ENCODE measurements around the gene GLT1D1.

GLT1D1 gene

GRCh38 chr12:128916425-128916824 lies 63.1 kb downstream of the GLT1D1 start:
- no peak for DNase-seq

GRCh38 chr12:128918481-128919260 lies 65.4 kb downstream of the GLT1D1 start:
- no peak for DNase-seq

GRCh38 chr12:128920468-128920867 lies 67.2 kb downstream of the GLT1D1 start:
- DNase-seq: no peak

GRCh38 chr12:128928361-128928760 lies 75.1 kb downstream of the GLT1D1 start:
- DNase-seq: no peak

- DNase-seq: no peak
Observed at GRCh38 chr12:128929057-128929456, 75.8 kb downstream of the GLT1D1 start.

- no peak for DNase-seq
Observed at GRCh38 chr12:128930606-128931005, 77.3 kb downstream of the GLT1D1 start.

GRCh38 chr12:128932521-128932920 lies 79.2 kb downstream of the GLT1D1 start:
- DNase-seq: no peak

GRCh38 chr12:128933039-128933438 lies 79.8 kb downstream of the GLT1D1 start:
- DNase-seq: no peak

GRCh38 chr12:128933926-128934325 lies 80.6 kb downstream of the GLT1D1 start:
- no peak for DNase-seq

- no peak for DNase-seq
Observed at GRCh38 chr12:128938886-128939285, 85.6 kb downstream of the GLT1D1 start.

- DNase-seq: no peak
Observed at GRCh38 chr12:128940090-128940888, 87.0 kb downstream of the GLT1D1 start.

GRCh38 chr12:128940974-128941373 lies 87.7 kb downstream of the GLT1D1 start:
- no peak for DNase-seq

GRCh38 chr12:128942960-128943477 lies 89.7 kb downstream of the GLT1D1 start:
- no peak for DNase-seq

GRCh38 chr12:128944956-128945355 lies 91.7 kb downstream of the GLT1D1 start:
- DNase-seq: no peak

- no peak for DNase-seq
Observed at GRCh38 chr12:128947209-128947608, 93.9 kb downstream of the GLT1D1 start.

GRCh38 chr12:128949086-128949485 lies 95.8 kb downstream of the GLT1D1 start:
- no peak for DNase-seq

GRCh38 chr12:128951448-128951847 lies 98.2 kb downstream of the GLT1D1 start:
- no peak for DNase-seq

GRCh38 chr12:128956755-128957154 lies 103.5 kb downstream of the GLT1D1 start:
- no peak for DNase-seq

GRCh38 chr12:128959901-128960300 lies 106.6 kb downstream of the GLT1D1 start:
- DNase-seq: no peak

- DNase-seq: no peak
Observed at GRCh38 chr12:128961308-128961902, 108.1 kb downstream of the GLT1D1 start.

GRCh38 chr12:128961957-128962356 lies 108.7 kb downstream of the GLT1D1 start:
- no peak for DNase-seq

- no peak for DNase-seq
Observed at GRCh38 chr12:128966203-128966810, 113.0 kb downstream of the GLT1D1 start.

- DNase-seq: no peak
Observed at GRCh38 chr12:128968668-128969067, 115.4 kb downstream of the GLT1D1 start.

Measured in right hindlimb (tissue), 1 donor.